DMS 273 (cell line): ENCODE measurements around the gene LOXHD1.

Experiments used
- DNase-seq: peaks from one replicate; lab custom pipeline; 2025; ENCODE audit not compliant: unreplicated experiment; lab: John Stamatoyannopoulos, UW

LOXHD1 gene

GRCh38 chr18:46554406-46555080 lies 102.5 kb downstream of the LOXHD1 start:
- DNase-seq: no peak

- DNase-seq: no peak
These were observed 106.4 kb downstream of the LOXHD1 start for GRCh38 chr18:46550609-46551008.

DNA sequence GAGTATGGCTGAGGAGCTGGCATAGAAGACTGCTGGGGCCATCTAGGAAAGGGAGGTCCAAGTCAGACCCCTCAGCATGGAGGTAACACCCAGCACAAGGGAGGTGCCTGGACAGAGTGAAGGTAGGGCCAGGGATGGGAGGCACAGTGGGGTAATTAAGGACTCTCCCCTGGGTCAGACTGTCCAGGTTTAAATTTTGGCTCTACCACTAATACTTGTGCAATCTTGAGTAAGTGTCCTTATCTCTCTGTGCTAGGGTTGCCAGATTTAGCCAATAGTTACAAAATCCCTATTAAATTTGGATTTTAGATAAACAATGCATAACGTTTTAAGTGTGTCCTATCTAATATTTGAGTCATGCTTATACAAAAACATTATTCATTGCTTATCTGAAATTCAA lies 109.5 kb downstream of the LOXHD1 start:
- DNase-seq: no peak

GRCh38 chr18:46546111-46546640 lies 110.8 kb downstream of the LOXHD1 start:
- DNase-seq: no peak

DNA sequence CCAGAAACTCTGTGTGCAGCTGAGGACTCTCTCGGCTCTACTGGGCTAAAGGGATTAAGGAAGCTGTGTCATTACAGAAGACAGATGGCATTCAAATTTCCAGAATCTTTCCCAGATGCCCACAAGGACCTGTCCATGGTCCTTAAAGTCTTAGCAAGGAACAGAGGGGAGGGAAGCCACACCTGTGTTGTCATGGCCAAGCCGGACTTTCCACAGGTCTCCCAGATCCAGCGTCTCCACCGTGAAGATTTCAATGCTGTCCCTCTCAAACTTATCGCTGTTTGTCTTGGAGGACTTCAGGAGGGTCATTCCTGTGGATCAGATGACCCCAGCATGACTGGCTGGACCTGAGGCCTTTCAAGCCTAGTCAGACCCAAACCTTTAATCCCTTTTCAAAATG lies 114.5 kb downstream of the LOXHD1 start:
- peak; percentile 43 for DNase-seq

DNA sequence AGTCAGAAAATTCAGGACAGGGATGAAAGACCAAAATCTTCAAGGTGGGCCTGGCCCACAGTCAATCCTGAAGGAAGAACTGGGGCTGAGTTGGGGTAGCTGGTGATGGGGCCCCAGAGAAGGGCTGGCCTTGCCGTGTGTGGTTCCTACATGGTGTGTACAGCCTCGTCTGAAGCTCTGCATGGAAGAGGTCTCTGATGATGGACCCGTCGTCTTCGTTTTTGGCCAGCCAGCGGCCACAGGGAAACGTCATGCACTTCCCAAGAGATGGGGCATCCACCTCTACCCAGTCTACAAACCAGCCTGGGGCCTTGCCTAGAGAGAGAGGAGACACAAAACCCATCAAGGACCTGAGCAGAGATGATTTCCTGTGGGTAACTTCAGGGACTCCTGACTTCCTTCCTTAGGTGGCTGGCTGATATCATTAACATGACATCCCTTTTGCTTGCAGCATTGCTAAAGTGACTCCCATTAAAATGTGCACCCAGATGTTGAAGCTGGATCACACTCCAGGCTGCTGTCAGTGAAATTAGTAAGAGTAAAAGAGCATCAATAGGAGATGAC lies 115.3 kb downstream of the LOXHD1 start:
- DNase-seq: no peak

DNA sequence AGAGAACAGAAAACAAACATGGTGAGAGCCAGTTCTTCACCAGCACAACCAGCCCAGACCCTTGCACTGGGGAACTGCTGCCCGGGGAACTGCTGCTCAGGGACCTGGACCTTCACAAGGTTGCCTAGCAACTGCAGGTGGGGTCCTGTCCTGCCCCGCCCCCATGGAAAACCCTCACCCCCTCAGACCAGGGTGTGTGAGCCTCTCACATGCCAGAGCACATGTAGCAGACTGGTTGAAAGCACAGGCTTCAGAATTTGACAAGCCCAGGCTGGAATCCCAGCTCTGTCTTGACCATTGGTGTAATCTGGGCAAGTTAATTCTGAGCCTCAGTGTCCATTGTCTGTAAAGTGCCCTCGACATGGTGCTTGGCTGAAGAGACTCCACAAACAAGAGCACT lies 118.6 kb downstream of the LOXHD1 start:
- DNase-seq: no peak

DNA sequence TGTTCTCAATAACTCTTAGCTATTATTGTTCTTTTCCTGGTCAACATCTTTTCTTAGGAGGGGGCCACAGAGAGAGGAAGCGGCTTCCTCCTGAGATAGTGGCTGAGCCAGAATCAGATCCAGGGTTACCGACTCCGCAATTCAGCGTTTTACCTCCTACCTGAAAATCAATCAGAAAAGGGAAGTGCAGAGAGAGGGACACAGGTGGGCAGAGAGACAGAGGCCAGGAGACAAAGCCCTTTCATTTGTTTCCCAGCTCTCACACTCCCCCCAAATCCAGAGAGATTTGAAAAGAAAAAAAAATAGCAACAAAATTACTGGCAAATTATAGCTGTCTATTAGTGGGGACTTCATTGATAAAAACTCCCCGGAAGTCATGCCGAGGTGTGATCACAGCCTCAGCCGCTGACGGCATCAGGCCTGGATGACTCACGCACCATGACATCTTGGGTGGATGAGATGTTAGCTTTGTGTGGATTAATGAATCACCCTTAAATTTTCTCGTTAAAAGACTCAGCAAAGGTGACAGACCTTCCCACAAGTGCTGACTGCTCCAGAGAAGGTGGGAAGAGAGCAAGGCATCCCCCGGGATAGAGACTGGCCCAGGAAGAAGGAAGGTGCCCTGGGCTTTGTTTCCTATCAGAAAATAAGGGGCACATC lies 120.7 kb downstream of the LOXHD1 start:
- peak; percentile 4 for DNase-seq

- no peak for DNase-seq
These were observed 125.5 kb downstream of the LOXHD1 start for GRCh38 chr18:46531482-46531881.

DNA sequence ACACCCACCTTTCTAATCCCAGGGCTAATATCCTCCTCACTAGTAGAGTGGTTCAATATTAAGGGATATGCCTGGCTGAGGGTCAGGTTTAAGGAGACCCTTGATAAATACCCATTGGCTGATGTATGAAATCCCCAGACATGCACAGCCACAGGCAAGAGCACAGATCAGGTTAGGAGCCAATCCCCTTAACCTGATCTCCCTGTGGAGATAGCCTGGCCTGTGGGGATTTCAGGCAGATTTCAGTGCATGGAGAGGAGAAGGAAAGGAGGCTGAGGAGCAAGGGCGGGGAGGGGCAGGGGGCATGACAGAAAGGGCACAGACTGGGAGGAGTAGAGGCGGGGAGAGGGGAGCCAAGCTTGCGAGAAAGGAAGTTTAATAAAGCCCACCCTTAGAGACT lies 129.0 kb downstream of the LOXHD1 start:
- no peak for DNase-seq

DNA sequence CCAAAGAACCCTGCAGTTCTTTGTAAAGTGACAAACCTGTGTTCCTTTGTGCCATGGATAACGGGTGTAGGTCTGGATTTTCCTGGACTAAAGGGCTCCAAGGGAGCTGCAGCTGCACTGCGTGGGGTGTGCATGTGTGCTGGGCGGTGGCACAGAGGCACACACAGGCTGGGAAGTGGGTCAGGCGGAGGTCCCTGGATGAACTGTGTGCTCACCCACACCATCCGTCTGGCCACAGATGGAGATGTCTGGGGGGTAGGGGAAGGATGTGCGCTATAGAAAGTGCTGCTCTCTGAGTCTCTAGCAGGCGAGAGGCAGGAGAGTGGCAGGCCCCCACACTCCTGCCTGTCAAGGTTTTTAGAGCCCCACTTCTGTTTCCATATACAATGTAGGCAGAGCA lies 137.2 kb downstream of the LOXHD1 start:
- no peak for DNase-seq

GRCh38 chr18:46518438-46518837 lies 138.6 kb downstream of the LOXHD1 start:
- DNase-seq: peak; percentile 57

DNA sequence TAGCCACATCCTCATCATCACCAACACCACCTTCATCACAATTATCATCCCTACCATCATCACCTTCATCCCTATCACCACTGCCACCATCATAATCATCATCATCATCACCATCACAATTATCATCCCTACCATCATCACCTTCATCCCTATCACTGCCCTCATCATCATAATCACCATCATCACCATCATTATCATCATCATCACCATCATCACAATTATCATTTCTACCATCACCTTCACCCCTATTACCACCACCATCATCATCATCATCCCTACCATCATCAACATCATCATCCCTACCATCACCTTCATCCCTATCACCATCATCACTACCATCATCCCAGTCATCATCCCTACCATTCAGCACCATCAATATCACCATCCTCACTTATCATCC lies 140.5 kb downstream of the LOXHD1 start:
- no peak for DNase-seq

DNA sequence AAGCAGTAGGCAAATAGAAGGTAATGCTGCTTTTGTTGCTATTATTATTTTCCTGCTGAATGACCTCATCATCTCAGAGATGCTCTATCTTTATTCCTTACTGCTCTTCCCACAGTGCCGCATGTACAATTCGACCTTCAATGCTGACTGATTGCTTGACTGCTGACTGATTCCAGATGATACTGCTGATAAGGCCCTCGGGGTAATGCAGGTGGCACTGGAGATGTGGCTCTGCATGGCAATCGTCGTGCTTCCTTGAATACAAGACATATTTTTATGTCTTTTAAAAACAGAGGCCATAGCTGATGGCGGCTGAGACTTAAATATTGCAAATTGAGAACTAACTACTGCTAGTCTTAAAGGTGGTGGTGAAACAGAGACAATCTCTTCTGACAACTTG lies 146.6 kb downstream of the LOXHD1 start:
- DNase-seq: no peak

DNA sequence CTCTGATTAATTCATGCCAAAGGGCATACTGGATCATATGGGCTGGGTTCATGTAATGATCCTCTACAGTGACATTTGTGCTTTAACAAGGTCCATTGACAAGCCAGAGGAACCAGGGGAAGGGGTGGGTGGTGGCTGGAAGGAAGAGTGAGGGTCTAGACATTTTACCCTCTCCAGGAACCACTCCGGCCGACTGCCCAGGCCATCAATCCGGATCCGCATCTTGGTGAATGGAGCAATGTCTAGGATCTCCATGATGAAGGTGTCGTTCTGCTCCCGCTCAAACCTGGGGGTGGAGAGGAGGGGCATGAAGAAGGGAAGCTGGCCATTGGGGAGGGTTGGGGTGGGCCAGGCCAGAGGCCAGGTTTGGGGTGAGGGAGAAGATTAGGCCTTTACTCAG lies 147.5 kb downstream of the LOXHD1 start:
- no peak for DNase-seq

DNA sequence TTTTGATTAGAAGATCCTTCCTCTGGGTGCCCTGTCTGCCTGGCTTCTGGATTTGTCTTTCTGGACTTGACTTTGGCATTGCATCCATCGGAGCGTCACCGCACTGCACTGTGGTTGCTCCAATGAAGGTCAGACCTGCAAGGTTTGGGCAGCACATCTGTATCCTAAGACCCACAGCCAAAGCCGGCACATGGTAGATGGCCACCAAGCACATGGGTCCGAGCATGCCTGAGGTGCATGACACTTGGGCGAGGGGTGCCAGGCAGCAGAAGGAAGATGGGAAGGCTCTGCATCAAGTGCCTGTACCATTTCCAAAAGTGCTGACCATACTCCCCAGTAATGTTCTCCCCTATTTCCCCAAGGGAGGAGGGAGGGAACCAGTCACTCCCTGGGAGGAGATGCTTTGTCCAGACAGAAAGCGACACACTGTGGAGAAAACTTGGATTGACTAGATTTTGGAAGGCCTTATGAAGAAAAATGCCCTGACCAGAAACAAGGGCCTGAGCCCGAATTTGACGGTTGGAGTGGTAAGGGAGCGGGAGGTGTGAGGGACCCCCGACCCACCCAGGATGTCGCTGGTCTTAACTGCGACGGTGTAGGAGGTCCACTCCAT lies 149.9 kb downstream of the LOXHD1 start:
- no peak for DNase-seq

DNA sequence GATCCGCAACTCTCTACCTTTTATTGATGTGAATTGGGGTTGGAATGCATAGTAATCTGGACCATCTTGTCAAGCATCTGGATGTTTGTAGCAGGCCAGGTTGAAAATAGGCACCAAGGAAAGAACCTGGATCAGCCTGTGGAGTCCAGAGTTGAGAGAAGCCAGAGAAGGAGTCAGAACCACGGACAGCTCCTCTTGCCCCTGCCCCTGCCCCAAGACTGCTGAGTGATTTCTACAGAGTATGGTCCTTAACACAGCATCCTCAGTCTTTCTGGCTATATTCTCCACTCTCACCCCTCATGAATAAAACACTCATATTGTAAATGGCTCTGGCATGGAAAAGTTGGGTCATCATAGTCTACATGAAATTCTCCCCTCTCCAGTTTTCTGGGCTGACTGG lies 154.6 kb downstream of the LOXHD1 start:
- peak; percentile 8 for DNase-seq

- peak; percentile 40 for DNase-seq
These were observed 159.9 kb downstream of the LOXHD1 start for GRCh38 chr18:46497129-46497528.

DNA sequence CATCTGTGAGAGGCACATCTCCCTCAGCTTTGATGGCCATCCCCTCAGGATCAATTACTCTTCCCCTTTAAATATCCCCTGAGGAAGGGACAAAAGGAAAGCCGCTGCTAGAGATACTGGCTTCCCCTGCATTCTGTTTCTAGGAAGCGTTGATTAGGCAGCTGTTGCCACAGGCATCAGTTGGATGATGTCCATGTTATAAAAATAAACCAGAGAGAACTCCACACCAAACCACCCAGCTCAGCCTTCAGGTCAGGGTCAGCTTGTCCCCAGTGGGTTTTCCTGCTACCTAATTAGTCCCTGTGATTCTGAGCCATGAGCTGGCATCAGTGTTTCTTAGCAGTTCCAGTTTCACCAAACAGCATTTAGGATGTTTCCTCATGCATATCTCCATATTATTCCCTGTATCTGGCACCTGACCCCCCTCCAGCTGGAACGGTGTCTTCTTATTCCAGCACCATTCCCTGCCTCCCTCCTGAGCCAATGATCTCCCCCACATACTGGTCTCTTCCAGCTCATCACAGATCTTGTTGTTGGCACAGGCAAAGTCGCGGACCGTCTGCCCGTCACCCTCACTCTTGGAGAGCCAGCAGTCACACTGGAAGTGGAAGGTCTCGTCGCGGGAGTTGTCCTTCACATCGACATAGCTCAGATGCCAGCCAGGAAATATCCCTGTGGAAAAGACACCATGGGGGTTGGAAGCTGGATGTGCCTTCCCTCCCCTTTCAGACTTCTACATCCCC lies 168.4 kb downstream of the LOXHD1 start:
- peak; percentile 8 for DNase-seq

DNA sequence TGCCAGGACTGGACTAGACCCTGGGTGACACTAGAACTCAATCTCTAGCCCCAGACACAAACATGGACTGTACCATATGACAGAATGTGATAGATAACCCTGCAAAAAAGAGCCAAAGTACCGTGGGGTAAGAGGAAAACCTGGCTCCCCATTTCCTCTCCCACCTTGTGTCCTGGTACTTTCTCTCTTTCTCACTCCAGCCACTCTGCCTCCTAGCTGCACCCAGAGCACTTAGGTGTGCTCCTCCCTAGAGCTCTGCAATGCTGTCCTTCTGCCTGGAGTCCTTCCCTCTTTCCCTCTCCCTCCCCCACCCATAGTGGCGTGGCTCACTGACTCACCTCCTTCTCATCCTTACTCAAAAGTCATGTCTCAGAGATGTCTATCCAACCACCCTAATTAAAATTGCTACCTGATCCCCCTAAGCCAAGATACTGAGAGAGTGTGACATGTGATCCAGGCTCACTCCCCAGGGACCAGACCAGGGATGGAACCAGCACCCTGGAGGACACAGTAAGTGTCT lies 171.3 kb downstream of the LOXHD1 start:
- no peak for DNase-seq

DNA sequence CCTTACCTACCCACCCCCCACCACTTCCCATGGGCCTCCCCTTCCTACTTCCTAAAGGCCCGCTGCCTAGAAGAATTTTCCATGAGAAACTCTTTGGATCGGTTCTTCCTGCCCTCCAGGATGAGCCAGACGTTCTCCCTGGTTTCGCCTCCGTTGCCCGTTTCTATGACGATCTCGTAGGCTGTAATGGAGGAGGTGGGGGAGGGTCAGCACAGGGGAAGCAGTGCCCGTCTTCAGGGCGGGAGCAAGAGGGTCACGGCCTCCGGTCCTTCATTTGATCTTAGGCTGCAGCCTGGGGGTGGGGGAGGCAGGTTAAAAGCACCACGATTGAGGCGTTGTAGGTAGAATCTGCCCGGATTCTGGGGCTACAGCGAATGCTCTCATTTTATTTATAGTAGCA lies 172.0 kb downstream of the LOXHD1 start:
- DNase-seq: no peak
